Measurements from ENCODE around the gene TNRC6B.
"Not testable (repeated sequence)": the region's sequence is repeated elsewhere in the genome, so short reads cannot be mapped to it uniquely, and the experiment has no call there.

TNRC6B gene

DNA sequence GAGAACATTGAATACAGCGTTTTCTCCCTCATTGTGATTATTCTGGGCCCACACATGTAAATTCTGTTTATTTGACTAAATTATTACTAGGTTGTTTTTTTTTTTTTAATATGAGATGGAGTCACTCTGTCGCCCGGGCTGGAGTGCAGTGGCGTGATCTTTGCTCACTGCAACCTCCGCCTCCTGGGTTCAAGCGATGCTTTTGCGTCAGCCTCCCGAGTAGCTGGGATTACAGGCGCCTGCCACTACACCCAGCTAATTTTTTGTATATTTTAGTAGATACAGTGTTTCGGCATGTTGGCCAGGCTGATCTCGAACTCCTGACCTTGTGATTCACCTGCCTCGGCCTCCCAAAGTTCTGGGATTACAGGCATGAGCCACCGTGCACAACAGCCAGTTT lies 5.9 kb downstream of the TNRC6B start:
- DNase-seq, result not testable (repeated sequence)

- no peak for DNase-seq
These were observed 9.7 kb downstream of the TNRC6B start for GRCh38 chr22:40187389-40187788.

DNA sequence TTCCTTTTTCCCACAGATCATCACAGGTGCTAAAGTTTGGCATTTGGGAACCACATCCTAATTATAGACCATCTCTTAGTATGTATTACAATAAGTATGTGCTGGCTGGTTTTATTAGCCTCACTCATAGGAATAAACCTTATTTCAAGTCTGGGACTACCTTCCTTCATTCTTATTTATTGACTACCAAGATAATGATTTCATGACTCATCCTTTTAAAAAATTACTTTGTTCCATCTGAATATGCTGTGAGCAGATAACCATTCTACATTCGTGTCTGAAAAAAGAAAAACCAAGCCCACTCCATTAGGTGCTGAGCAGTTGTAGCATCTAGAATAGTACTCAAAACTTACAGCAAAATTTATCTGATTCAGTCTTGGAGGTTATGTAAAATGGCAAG lies 12.3 kb downstream of the TNRC6B start:
- no peak for DNase-seq

DNA sequence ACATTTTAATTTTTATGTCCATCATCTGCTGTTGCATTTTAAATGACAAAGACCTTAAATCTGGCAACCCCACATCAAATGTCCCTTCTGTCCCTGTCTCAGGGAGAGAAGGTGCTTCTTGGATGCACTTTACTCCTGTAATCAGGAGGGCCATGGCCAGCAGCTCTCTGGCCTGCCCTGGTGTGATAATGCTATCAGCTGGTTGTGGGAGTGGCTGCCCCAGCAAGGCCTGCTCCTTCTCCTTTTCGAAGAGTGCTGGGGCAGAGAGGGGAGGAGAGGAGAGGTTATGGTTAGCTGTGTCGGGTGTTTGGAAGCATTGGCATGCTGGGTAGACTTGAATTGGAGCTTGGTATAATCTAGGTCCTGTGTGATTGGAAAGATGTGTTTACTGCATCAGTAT lies 12.8 kb downstream of the TNRC6B start:
- no peak for DNase-seq

DNA sequence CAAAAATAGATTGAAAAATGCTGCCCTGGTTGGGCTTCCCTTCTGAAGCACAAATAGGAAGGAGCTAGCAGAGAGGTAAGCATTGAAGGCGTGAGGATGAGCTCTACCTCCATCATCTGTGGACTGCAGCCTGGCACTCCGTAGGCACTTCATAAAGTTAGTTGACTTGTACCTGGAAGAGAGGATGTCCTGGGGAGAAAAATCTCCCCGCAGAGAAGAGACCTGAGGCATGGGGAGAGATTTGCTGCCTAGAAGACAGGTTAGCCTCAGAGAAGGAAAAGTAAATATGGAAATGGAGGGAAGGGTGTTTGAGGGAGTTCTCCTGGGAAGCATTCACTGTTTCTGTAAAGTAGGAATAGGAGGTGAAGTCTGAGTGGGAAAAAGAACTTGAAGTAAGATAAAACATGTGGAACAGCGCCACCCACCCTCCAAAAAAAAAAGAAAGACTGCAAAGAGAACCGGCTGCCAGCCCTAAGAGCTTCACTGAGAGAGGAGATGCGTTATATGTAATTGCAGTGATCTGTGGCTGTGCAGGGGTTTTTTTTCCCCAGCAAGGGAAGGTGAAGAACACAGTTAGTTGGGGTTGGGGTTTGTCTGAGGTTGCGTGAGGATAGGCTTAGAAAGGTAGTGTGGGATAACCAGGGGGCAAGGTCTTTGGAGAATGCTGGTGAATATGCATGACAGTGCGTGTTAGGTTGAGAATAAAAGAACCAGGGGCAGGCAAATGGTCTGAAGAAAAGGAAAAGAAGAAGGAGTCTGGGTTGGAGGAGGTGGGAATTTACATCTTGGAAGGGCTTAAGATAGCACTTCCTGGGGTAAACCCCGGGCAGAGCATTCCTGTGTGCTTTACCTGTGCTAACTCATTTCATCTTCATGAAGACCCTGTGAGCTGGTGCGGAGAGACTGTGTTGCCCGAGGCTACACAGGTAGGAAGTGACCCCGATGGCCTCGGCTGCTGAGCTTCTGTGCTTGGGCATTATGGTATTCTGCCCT lies 16.0 kb downstream of the TNRC6B start:
- no peak for DNase-seq

DNA sequence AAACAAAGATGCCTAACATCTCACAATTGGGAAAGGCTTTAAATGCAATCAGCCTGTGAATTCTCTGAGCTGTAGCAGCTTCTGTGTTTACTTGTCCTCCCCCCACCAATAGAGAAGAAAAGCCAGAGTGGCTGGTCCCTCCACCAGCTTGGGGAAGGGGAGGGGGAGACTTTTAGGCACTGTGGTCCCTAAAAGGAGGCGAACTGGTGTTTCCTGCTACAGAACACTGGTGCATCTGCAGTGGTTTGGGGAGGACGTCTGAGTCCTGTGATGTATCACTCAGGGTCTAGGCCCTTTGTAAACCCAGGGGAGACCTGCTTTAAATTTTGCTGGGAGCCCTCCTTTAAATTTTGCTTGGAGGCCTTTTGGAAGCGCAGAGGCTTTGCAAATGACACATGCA lies 16.9 kb downstream of the TNRC6B start:
- DNase-seq, result no peak

DNA sequence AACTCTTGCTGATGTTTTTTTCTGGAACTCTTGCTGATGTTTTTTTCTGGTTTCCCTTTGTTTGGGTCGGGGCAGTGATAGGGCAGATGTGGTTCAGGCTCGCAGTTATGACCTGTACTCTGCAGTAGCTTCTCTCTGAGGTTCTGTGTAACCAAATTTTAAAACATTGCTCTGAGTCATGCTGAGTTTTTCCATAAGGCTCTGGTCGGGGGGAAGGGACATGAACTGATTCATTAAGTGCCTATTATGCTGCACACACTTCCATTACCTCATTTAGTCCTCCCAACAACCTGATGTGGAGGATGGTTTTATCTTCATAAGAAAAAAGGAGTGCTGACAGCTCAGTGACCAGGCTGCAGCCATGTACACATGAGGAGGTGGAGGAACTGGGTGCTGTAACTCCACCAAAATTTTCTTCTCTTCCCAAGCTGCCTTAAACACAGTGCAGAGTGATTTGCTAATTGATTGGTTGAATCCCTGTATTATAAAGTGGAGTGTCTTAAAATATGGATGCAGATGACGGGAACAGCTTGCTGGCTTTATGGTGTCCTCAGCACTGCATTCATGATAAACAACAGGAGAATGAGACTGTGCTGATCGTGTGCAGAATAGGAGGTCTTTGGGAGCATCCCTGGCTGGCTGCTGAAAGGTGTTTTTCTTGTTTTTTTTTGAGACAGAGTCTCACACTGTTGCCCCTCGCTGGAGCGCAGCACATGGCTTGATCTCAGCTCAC lies 19.1 kb downstream of the TNRC6B start:
- peak in 1 of 2 donors; percentile 44 for DNase-seq

DNA sequence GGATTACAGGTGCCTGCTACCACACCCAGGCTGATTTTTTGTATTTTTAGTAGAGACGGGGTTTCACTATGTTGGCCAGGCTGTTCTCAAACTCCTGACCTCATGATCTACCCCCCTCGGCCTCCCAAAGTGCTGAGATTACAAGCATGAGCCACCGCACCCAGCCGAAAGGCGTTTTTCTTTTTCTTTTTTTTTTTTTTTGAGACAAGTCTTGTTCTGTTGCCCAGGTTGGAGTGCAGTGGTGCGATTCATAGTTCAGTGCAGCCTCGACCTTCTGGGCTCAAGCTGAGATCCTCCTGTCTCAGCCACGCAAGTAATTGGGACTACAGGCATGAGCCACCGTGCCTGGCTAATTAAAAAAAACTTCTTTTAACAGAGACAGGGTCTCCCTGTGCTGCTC lies 19.7 kb downstream of the TNRC6B start:
- not testable (repeated sequence) for DNase-seq

GRCh38 chr22:40198733-40199132 lies 21.0 kb downstream of the TNRC6B start:
- DNase-seq, result no peak

DNA sequence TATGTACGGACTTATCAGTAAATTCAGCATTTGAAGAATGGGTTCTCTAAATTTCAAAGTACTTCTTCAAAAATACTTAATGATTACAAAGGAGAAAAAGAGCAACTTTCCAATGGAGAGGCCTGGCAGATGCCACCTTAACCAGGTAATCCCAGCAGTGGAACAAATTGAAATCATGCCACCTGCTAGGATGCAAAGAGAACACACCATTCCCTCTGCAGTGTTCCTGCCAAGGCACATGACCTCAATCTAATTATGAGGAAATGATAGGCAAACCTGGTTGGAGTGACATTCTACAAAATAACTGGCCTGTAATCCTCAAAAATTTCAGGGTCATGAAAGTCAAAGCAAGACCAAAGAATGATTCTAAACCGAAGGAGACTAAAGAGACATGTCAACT lies 21.5 kb downstream of the TNRC6B start:
- DNase-seq, result no peak

- no peak for DNase-seq
These were observed 22.1 kb downstream of the TNRC6B start for GRCh38 chr22:40199852-40200251.

GRCh38 chr22:40200795-40201530 lies 23.2 kb downstream of the TNRC6B start:
- no peak for DNase-seq

DNA sequence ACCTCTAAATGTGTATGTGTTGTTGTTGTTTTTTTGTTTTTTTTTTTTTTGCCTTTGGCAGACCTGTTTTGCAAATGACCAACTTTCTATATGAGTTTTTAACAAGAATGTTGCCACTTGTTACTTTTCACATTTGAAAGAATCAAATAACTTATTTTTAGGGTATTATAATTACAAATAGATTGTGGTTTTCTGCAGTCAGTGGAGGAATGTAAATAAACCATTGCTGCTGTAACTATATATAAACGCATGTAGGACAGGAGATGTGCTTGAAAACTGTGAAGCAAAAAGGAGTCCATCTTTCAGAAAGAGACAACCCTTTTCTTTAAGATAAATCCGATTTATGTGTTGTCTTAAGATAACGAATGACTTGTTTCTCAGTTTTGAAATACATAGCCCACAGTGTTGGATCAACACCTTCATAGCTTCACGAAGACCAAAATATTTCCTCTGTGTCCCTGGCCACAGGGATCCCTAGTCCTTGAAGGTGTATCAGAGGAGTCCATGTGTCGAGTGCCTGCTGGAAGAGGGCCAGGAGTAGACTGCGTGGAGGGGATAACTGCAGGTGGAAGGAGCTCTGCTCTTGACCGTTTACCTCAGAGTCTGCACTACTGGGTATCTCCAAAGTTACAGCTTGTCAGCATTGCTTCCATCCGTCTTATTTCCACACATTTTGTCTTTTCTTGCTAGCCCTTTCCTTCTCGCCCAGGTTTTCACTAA lies 24.7 kb downstream of the TNRC6B start:
- no peak for DNase-seq

- no peak for DNase-seq
These were observed 25.8 kb downstream of the TNRC6B start for GRCh38 chr22:40203572-40203971.

DNA sequence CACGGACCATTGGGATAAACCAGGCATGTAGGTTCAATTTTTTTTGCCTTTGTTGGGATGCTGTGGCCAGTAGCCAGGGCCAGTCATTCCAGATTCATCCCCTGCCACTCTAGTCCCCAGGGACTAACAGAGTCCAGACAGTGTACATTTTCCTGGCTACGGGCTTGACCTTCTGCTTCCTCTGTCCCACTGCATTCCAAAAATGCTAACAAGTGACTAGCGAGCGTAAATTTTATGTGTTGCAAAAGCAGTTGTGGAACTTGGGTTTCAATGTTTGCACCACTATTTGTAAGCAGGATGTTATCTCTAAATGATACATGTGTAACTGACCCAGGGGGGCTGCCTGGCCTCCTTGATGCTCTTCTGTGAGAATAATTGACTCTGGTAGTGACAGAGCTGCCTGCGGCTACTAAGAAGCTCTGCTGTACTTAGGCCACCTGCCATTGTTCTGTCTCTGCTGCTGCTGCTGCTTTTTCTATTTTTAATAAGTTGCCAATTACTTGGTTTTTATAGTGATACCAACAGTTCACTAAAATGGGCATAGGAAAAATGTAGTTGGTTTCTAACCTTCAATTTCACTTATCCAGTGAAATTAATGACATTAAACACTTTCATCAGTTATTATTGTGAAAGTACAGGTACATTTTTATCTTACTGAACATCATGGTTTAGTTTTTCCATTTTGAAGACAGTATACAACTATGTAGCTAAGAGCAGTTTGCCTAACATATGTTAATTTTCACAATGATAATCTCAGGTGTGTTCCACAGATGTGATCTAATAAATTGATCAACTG lies 26.8 kb downstream of the TNRC6B start:
- DNase-seq, result no peak

GRCh38 chr22:40206561-40206960 lies 28.8 kb downstream of the TNRC6B start:
- DNase-seq, result no peak

DNA sequence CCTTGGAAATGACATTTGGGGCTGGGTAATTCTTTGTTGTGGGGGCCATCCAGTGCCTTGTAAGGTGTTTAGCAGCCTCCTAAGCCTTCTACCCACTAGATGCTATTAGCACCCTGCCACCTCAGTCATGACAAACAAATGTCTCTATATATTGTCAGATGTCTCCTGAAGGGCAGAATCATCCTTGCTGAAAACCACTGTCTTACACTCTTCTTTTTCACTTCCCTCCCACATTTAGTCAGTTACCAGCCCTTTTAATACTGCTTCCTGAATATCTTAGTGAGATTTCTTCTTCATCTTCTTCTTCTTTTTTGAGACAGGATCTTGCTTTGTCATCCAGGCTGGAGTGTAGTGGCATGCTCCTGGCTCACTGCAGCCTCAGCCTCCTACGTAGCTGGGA lies 33.1 kb downstream of the TNRC6B start:
- DNase-seq, result no peak

DNA sequence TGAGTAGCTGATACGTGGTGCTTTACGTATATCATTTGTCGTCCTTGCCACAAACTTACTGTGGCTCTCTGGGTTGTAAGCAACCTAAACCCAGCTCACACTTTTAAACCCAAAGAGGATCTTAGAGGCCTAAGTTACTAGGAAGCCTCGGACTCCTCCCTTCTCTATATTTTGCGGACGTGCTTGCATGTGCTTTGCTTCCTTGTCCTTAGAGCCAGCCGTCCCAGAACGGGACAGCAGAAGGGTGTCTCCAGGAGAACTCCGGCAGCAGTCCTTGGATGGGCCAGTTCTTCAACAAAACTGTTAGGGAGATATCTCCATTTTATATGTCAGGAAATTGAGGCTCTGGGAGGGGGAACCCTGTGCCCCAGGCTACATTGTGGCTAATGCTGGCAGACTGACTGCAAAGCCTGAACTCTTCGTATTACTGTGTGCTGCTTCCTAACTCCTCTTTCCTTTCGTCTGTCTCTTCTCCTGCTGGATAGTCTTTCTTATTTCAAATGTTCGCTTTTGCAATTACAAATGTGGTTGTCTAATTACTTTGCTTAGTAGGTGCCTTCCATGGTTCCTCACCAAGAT lies 33.8 kb downstream of the TNRC6B start:
- no peak for DNase-seq

GRCh38 chr22:40212121-40212520 lies 34.4 kb downstream of the TNRC6B start:
- no peak for DNase-seq

GRCh38 chr22:40213478-40213877 lies 35.8 kb downstream of the TNRC6B start:
- DNase-seq, result no peak

DNA sequence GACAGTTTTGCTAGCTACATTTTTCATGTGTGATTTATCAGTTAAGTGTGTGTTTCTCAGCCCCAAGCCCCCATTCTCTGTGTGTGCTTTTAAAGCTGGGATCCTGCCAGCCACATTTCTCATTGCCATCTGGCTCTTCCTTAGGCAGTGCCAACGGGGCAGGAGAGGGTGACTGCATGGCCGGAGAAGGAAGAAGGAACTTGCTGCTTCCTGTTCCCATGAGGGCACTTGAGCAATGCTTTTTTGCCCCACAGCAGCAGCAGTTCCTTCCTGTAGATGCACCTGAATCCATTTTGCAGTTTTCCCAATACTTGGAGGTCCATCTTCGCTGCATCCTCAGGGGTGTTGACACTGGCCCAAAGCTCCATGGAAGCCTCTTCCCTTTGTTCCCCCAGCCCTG lies 37.5 kb downstream of the TNRC6B start:
- DNase-seq, result no peak

Measured in stimulated activated CD4-positive, alpha-beta T cell treated with anti-CD3 and anti-CD28 coated beads, Interleukin-2, amount 100 ng/mL, for 48 hours (primary cell).